Liver (tissue), 3 donors: ENCODE data around the gene XIAP.

Experiments
- CTCF ChIP-seq: fragments of 150-350 bp; IDR thresholded peaks from 2 replicates; pipeline ENCODE4 v1.5.1; 2017; ENCODE audit warnings: improper control_type of control experiment, low read depth, low read length; ENCODE audit not compliant: missing input control
- EGR1 ChIP-seq, 2 donors: IDR thresholded peaks; 2 replicates each; pipeline ENCODE4 v1.6.1; 2016 to 2018; ENCODE audit warnings: antibody characterized with exemption in 2 of 2, low read depth in 2 of 2
- FOXA1 ChIP-seq: IDR thresholded peaks from 2 replicates; pipeline ENCODE4 v1.6.1; 2016; ENCODE audit warnings: antibody characterized with exemption
- FOXA2 ChIP-seq: IDR thresholded peaks from 2 replicates; pipeline ENCODE4 v1.6.1; 2016; ENCODE audit warnings: antibody characterized with exemption
- GABPA ChIP-seq, 2 donors: IDR thresholded peaks in 1 of 2; conservative IDR thresholded peaks in 1 of 2; 2 replicates each; pipeline ENCODE4 v1.6.1; 2016; ENCODE audit warnings: antibody characterized with exemption in 2 of 2, mild to moderate bottlenecking in 1 of 2, moderate library complexity in 1 of 2
- HNF4G ChIP-seq: IDR thresholded peaks from 2 replicates; pipeline ENCODE4 v1.6.1; 2016; ENCODE audit warnings: antibody characterized with exemption
- JUND ChIP-seq, 2 donors: IDR thresholded peaks; 2 replicates each; pipeline ENCODE4 v1.6.1; 2016; ENCODE audit warnings: antibody characterized with exemption in 2 of 2
- RAD21 ChIP-seq, 2 donors: IDR thresholded peaks; 2 replicates each; pipeline ENCODE4 v1.6.1; 2016; ENCODE audit warnings: antibody characterized with exemption in 2 of 2, mild to moderate bottlenecking in 2 of 2
- RXRA ChIP-seq, 2 donors: IDR thresholded peaks; 2 replicates each; pipeline ENCODE4 v1.6.1; 2017 to 2018; ENCODE audit warnings: antibody characterized with exemption in 2 of 2, mild to moderate bottlenecking in 1 of 2
- TAF1 ChIP-seq: conservative IDR thresholded peaks from 2 replicates; pipeline ENCODE4 v1.6.1; 2016; ENCODE audit warnings: antibody characterized with exemption, mild to moderate bottlenecking
- YY1 ChIP-seq: IDR thresholded peaks from 2 replicates; pipeline ENCODE4 v1.6.1; 2016; ENCODE audit warnings: antibody characterized with exemption, mild to moderate bottlenecking
- TF ChIP-seq, protein P1 (sequence below): IDR thresholded peaks from 2 replicates; pipeline ENCODE4 v1.6.1; 2016; ENCODE audit warnings: antibody characterized with exemption
- donor health status: healthy.
- donor health status: healthy.

- TF ChIP-seq CTCF (no peak), JUND (IDR thresholded peaks at IDR 0.05) (no peak), EGR1 (IDR thresholded peaks at IDR 0.05; ENCODE audit: low read depth in 2 of 2) (no peak), YY1 (no peak), HNF4G (no peak), RXRA (IDR thresholded peaks at IDR 0.05) (no peak), GABPA (IDR thresholded peaks at IDR 0.05 in 1 of 2, conservative IDR thresholded peaks at IDR 0.05 in 1 of 2) (no peak), FOXA1 (no peak), FOXA2 (no peak), RAD21 (IDR thresholded peaks at IDR 0.05) (no peak), TAF1 (no peak)
- TF ChIP-seq, protein P1, sequence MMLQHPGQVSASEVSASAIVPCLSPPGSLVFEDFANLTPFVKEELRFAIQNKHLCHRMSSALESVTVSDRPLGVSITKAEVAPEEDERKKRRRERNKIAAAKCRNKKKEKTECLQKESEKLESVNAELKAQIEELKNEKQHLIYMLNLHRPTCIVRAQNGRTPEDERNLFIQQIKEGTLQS, result no peak
Measured at GRCh38 chrX:123918106-123918721, 58.4 kb downstream of the XIAP start.
